Smooth muscle cell (in vitro differentiated cells): ENCODE results near the gene CDH18. TPM values are rescaled to one million over a fixed set of nuclear protein-coding genes. Genes with fewer than 3 reads are reported as not detected.

Experiments used
- DNase-seq: peaks from one replicate; lab custom pipeline; 2025; ENCODE audit not compliant: unreplicated experiment; lab: John Stamatoyannopoulos, UW
- H2AFZ ChIP-seq: fragments of 200-600 bp; sonication (generic); 2 replicates; pipeline ENCODE4 v1.6.0; 2016; ENCODE audit warnings: antibody characterized with exemption, low read depth, mild to moderate bottlenecking
- H3F3A ChIP-seq: fragments of 200-600 bp; sonication (generic); 2 replicates; pipeline ENCODE4 v1.6.0; 2017; ENCODE audit warnings: antibody characterized with exemption, low read depth
- H3K27ac ChIP-seq: fragments of 200-600 bp; sonication (generic); 2 replicates; pipeline ENCODE4 v1.5.1; 2016; ENCODE audit warnings: low read depth, mild to moderate bottlenecking
- H3K27me3 ChIP-seq: fragments of 200-600 bp; sonication (generic); 2 replicates; pipeline ENCODE4 v1.6.1; 2016; ENCODE audit warnings: low read depth, mild to moderate bottlenecking
- H3K36me3 ChIP-seq: fragments of 200-600 bp; sonication (generic); 2 replicates; pipeline ENCODE4 v1.5.1; 2016; ENCODE audit warnings: low read depth
- H3K4me1 ChIP-seq: fragments of 200-600 bp; sonication (generic); 2 replicates; pipeline ENCODE4 v1.5.1; 2016; ENCODE audit warnings: low read depth
- H3K4me2 ChIP-seq: fragments of 200-600 bp; sonication (generic); 2 replicates; pipeline ENCODE4 v1.6.0; 2016; ENCODE audit warnings: mild to moderate bottlenecking
- H3K4me3 ChIP-seq: fragments of 200-600 bp; sonication (generic); 2 replicates; pipeline ENCODE4 v1.5.1; 2016; ENCODE audit warnings: mild to moderate bottlenecking
- H3K79me2 ChIP-seq: fragments of 200-600 bp; sonication (generic); 2 replicates; pipeline ENCODE4 v1.6.0; 2016; ENCODE audit warnings: low read depth, mild to moderate bottlenecking
- H3K9ac ChIP-seq: fragments of 200-600 bp; sonication (generic); 2 replicates; pipeline ENCODE4 v1.6.0; 2016; ENCODE audit warnings: low read depth
- H3K9me3 ChIP-seq: fragments of 200-600 bp; sonication (generic); replicated peaks from 2 replicates; pipeline ENCODE4 v1.5.1; 2016; ENCODE audit warnings: low read depth
- H4K20me1 ChIP-seq: fragments of 200-600 bp; sonication (generic); 2 replicates; pipeline ENCODE4 v1.6.0; 2016; ENCODE audit warnings: low read depth
- WGBS: methylation state at CpG from one replicate; pipeline ENCODE4 v1.1.7; 2016; ENCODE audit warnings: low lambda C conversion rate; 5-methylcytosine and 5-hydroxymethylcytosine counted together
- polyA plus RNA-seq: library from polyadenylated mRNA; unstranded; fragments of >200 nt; fragmentation: Nextera tagmentation; extraction: Ambion mirVana; gene quantifications from 2 replicates; pipeline ENCODE4 v1.2.1, GENCODE V29; 2016
- total RNA-seq: library from RNA; depleted of rRNA; stranded (reverse); fragments of >200 nt; gene quantifications from 2 replicates; pipeline ENCODE4 v1.2.3, GENCODE V29; 2014
- TF ChIP-seq, protein P1 (sequence below): fragments of 200-600 bp; sonication (generic); IDR thresholded peaks from 2 replicates; pipeline ENCODE4 v1.5.1; 2017; ENCODE audit warnings: borderline replicate concordance, mild to moderate bottlenecking, antibody characterized with exemption; ENCODE audit not compliant: insufficient read depth, poor library complexity, severe bottlenecking

CDH18 gene
- total and polyA plus RNA-seq, 2 experiments from 2014 or later, result 0.13 TPM; not detected in 1

DNA sequence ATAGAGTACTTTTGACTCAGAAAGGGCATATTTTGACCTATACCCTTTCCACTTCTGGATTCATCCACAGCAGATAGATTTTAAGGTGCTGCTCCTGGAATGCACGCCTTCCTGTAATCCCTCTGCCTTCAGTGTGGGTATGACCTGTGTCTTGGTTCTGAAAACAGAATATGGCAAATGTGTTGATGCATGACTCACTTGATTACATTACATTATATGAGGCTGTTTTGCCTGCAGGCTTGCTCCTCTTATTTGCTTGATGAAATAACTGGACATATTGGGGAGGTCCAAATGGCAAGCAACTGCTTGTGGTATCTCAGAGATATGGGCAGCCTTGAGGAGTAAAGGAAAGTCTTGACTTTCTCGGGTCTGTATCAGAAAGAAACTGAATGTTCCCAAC is 468.6 kb downstream of the CDH18 start:
- H3K79me2 ChIP-seq, result no peaks in the 10 kb centered on the region
- WGBS, result 79% methylated on average over 2 of the region's 2 CpGs
- TF ChIP-seq, protein P1, sequence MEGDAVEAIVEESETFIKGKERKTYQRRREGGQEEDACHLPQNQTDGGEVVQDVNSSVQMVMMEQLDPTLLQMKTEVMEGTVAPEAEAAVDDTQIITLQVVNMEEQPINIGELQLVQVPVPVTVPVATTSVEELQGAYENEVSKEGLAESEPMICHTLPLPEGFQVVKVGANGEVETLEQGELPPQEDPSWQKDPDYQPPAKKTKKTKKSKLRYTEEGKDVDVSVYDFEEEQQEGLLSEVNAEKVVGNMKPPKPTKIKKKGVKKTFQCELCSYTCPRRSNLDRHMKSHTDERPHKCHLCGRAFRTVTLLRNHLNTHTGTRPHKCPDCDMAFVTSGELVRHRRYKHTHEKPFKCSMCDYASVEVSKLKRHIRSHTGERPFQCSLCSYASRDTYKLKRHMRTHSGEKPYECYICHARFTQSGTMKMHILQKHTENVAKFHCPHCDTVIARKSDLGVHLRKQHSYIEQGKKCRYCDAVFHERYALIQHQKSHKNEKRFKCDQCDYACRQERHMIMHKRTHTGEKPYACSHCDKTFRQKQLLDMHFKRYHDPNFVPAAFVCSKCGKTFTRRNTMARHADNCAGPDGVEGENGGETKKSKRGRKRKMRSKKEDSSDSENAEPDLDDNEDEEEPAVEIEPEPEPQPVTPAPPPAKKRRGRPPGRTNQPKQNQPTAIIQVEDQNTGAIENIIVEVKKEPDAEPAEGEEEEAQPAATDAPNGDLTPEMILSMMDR, result no peak

DNA sequence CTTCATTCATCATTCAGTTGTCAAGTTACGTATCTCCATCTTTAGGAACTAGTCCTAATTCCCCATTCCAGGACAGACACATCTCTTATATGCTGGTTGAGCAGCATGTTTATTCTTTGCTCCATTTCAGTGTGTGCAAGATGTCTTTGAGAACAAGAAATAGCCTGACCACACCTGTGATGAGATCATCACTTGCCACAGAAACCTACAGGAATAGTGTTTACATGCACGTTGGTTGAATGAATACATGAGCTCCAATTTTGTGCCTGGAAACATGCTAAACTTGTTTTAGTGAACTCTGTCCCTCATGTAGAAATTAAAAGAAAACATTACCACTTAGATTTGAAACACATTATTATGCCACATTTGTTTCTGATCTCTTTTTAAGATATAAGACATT is 489.1 kb downstream of the CDH18 start:
- no peaks in the 10 kb centered on the region for H3K9me3 ChIP-seq
- no peak for DNase-seq
- H3K27me3 ChIP-seq, result no peaks in the 10 kb centered on the region
- no peak overlapping the region for H3K9ac ChIP-seq
- no peaks in the 10 kb centered on the region for H3K4me1 ChIP-seq
- H2AFZ ChIP-seq, result no peak overlapping the region
- WGBS, result 91% methylated on average over 2 of the region's 2 CpGs
- no peaks in the 10 kb centered on the region for H4K20me1 ChIP-seq
- H3K36me3 ChIP-seq, result no peaks in the 10 kb centered on the region
- TF ChIP-seq, protein P1, result no peak
- no peak overlapping the region for H3K4me3 ChIP-seq
- no peak overlapping the region for H3K4me2 ChIP-seq
- H3K27ac ChIP-seq, result no peak overlapping the region
- H3K79me2 ChIP-seq, result no peaks in the 10 kb centered on the region
- H3F3A ChIP-seq, result no peaks in the 10 kb centered on the region

More for the DNA sequence above, 468.6 kb downstream of the CDH18 start:
- Histone ChIP-seq H3K4me1 (no peaks in the 10 kb centered on the region), H3K9me3 (no peaks in the 10 kb centered on the region), H3K36me3 (no peaks in the 10 kb centered on the region), H3K27me3 (no peaks in the 10 kb centered on the region), H3K4me2 (no peak overlapping the region), H3K9ac (no peak overlapping the region), H3F3A (no peaks in the 10 kb centered on the region), H2AFZ (no peak overlapping the region), H3K27ac (no peak overlapping the region), H3K4me3 (no peak overlapping the region), H4K20me1 (no peaks in the 10 kb centered on the region)
- DNase-seq, result no peak

DNA sequence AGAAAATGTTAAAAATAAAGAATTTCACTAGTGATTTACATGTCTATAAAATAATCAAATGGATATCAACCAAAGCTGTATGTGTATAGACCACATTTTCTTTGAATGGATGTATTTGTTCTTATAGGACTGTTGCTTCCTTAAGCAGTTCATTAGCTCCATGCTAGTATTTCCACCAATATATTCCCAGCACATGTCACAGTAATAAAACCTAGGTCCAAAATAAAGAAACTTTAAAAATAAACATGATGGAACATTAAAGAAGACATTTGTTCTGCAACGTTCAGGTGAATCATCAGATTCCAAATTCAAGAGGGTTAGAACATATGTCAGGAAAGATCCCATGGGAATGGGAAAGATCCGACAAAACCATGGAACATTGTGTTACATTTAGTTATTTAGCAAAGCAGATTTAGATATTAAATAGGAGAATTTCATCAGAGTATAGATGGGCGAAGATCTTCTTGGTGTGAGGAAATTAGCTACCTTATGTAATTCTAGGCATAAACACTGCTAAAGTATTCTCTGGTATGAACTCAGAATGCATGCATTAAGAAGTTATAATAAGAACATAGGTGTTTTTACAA is 490.7 kb downstream of the CDH18 start:
- TF ChIP-seq, protein P1, result no peak
- Histone ChIP-seq H3K27ac (no peak overlapping the region), H3K27me3 (no peaks in the 10 kb centered on the region), H3K4me1 (no peaks in the 10 kb centered on the region), H2AFZ (peak overlapping the region; percentile 22), H3K79me2 (no peaks in the 10 kb centered on the region), H3K36me3 (no peaks in the 10 kb centered on the region), H4K20me1 (no peaks in the 10 kb centered on the region), H3K4me2 (no peak overlapping the region), H3K4me3 (no peak overlapping the region), H3K9me3 (no peaks in the 10 kb centered on the region), H3F3A (no peaks in the 10 kb centered on the region), H3K9ac (no peak overlapping the region)
- WGBS, result 77% methylated on average over 3 of the region's 3 CpGs
- DNase-seq, result no peak

DNA sequence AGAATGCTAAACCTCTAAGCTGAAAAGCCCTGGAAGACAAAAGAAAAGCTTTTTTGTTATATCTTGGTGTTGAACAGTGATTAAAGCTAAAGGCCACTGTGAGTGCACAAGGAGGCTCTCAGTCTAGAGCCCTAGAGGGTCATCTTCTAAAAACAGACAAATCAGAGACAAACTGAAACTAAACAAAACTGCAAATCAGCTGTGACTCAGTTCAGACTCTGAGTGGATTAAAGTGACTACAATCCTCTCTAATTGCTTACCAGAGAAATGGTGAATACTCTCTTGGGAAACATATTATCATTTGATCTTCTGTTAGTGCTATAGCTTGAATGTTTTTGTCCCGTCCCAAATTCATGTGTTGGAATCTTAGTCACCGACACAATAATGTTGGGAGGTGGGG is 491.9 kb downstream of the CDH18 start:
- TF ChIP-seq, protein P1, result no peak
- Histone ChIP-seq H3K4me3 (no peak overlapping the region), H3K36me3 (no peaks in the 10 kb centered on the region), H3K27me3 (no peaks in the 10 kb centered on the region), H3K79me2 (no peaks in the 10 kb centered on the region), H3K4me1 (no peaks in the 10 kb centered on the region), H3K9me3 (no peaks in the 10 kb centered on the region), H4K20me1 (no peaks in the 10 kb centered on the region), H3F3A (no peaks in the 10 kb centered on the region), H3K27ac (peak overlapping the region; percentile 64), H2AFZ (peak overlapping the region; percentile 86), H3K9ac (no peak overlapping the region), H3K4me2 (peak overlapping the region; percentile 55)
- WGBS, result 27% methylated on average over 2 of the region's 2 CpGs
- no peak for DNase-seq
